ENCODE results near the gene HMGXB3. TPM values are rescaled to one million over a fixed set of nuclear protein-coding genes. Genes with fewer than 3 reads are reported as not detected.

The HMGXB3 gene
- total RNA-seq, 2 experiments from 2014 or later, result 35.1 to 44.0 TPM

DNA sequence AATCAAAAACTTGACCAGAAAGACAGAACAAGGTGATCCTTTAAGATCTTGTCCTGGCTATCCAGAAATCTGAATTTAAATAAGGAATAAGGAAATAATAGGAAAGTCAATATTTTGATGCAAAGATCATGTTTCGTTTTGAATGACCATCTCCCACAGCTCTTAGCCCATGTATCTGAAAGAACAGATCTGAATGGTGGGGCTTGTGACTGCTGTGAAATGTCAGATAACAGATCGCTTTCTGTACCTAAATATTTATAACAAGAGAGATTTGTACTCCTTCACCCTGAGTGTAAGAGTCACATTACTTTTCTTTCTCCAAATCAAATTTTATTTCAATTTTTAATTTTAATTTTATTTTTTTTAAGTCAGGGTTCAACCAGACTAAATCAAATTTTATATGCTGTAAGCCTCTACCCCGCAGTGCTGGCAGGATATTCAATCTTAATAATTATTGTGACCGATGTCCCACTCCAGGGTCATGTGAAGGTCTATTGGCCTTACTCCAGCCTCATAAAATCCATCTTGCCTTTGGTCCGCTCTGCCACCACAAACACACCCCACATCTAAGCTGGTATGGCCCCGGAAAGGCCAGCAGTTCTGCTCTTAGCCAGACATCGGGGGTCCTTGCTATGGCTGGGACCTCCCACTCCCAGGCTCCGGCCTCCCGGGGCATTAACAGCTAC lies 47.0 kb upstream of the HMGXB3 start:
- TF ChIP-seq, protein P1, sequence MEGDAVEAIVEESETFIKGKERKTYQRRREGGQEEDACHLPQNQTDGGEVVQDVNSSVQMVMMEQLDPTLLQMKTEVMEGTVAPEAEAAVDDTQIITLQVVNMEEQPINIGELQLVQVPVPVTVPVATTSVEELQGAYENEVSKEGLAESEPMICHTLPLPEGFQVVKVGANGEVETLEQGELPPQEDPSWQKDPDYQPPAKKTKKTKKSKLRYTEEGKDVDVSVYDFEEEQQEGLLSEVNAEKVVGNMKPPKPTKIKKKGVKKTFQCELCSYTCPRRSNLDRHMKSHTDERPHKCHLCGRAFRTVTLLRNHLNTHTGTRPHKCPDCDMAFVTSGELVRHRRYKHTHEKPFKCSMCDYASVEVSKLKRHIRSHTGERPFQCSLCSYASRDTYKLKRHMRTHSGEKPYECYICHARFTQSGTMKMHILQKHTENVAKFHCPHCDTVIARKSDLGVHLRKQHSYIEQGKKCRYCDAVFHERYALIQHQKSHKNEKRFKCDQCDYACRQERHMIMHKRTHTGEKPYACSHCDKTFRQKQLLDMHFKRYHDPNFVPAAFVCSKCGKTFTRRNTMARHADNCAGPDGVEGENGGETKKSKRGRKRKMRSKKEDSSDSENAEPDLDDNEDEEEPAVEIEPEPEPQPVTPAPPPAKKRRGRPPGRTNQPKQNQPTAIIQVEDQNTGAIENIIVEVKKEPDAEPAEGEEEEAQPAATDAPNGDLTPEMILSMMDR (conservative IDR thresholded peaks at IDR 0.05; ENCODE audit: low read length), result no peak
- no peak for TF ChIP-seq EZH2phosphoT487 (IDR thresholded peaks at IDR 0.05; ENCODE audit: borderline replicate concordance, low read depth, low read length)
- Histone ChIP-seq H3K79me2 (ENCODE audit: insufficient read depth, low read depth, low read length) (no peaks in the 10 kb centered on the region), H3K4me3 (ENCODE audit: low read depth, low read length, poor library complexity, severe bottlenecking) (no peak overlapping the region), H2AFZ (ENCODE audit: low read length) (no peak overlapping the region), H3K4me1 (ENCODE audit: insufficient read depth, low read length, poor library complexity, severe bottlenecking) (no peaks in the 10 kb centered on the region), H3K9me3 (ENCODE audit: low read length) (no peaks in the 10 kb centered on the region), H4K20me1 (ENCODE audit: insufficient read depth, low read length) (no peaks in the 10 kb centered on the region), H3K9me2 (ENCODE audit: insufficient read depth, low read length) (no peaks in the 10 kb centered on the region), H3K36me3 (ENCODE audit: insufficient read depth, low read length) (no peaks in the 10 kb centered on the region), H3K27ac (ENCODE audit: low read depth, low read length, poor library complexity, severe bottlenecking) (no peak overlapping the region), H3K4me2 (ENCODE audit: low read length) (no peak overlapping the region)
- ChIA-PET POLR2A (no interaction called here), CTCF (ENCODE audit: unreplicated experiment) (no interaction called here)
- BruUV-seq (replicated peaks), result no TSS peak
- intact Hi-C loops (cut with micrococcal nuclease; ENCODE audit: unreplicated experiment), result no loop called here
- no peak for DNase-seq (ENCODE audit: low spot score)

DNA sequence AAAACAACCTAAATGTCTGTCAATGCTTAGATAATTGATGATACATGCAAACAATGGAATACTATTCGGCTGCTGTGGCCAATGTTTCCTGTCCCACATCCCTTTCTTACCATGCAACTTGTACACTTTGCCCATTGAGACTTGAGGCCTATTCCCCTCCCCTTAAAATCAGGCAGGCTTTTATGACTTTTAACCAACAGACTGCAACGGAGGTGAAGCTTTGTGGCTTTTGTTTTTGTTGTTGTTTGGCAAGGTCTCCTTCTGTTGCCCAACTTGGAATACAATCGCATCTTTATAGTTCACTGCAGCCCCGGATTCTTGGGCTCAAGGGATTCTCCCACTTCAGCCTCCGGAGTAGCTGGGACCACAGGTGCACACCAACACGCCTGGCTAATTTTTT lies 45.7 kb upstream of the HMGXB3 start:
- DNase-seq (ENCODE audit: low spot score), result no peak
- no peaks in the 10 kb centered on the region for H3K9me2 ChIP-seq (ENCODE audit: insufficient read depth, low read length)
- BruUV-seq (replicated peaks), result no TSS peak
- no peak overlapping the region for H3K4me2 ChIP-seq (ENCODE audit: low read length)
- no peak overlapping the region for H2AFZ ChIP-seq (ENCODE audit: low read length)
- H3K79me2 ChIP-seq (ENCODE audit: insufficient read depth, low read depth, low read length), result no peaks in the 10 kb centered on the region
- no peaks in the 10 kb centered on the region for H4K20me1 ChIP-seq (ENCODE audit: insufficient read depth, low read length)
- H3K36me3 ChIP-seq (ENCODE audit: insufficient read depth, low read length), result no peaks in the 10 kb centered on the region
- TF ChIP-seq, protein P1 (conservative IDR thresholded peaks at IDR 0.05; ENCODE audit: low read length), result no peak
- no peak for TF ChIP-seq EZH2phosphoT487 (IDR thresholded peaks at IDR 0.05; ENCODE audit: borderline replicate concordance, low read depth, low read length)
- ChIA-PET CTCF (ENCODE audit: unreplicated experiment) (no interaction called here), POLR2A (no interaction called here)
- H3K9me3 ChIP-seq (ENCODE audit: low read length), result no peaks in the 10 kb centered on the region
- no peak overlapping the region for H3K4me3 ChIP-seq (ENCODE audit: low read depth, low read length, poor library complexity, severe bottlenecking)
- no peak overlapping the region for H3K27ac ChIP-seq (ENCODE audit: low read depth, low read length, poor library complexity, severe bottlenecking)
- intact Hi-C loops (cut with micrococcal nuclease; ENCODE audit: unreplicated experiment), result no loop called here
- H3K4me1 ChIP-seq (ENCODE audit: insufficient read depth, low read length, poor library complexity, severe bottlenecking), result peaks cover 3% of the 10 kb centered on the region

DNA sequence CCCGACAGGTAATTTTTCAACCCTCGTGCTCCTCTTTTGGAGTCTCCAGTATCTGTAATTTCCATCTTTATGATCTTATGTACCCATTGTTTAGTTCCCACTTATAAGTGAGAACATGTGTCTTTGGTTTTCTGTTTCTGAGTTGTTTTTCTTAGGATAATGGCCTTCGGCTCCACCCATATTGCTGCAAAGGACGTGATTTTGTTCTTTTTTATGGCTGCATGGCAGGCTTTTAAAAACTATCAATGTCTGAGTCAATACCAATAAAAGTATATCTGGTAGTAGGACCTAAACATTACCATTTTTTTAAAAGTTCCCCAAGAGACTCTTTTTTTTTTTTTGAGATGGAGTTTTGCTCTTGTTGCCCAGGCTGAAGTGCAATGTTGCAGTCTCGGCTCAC lies 43.9 kb upstream of the HMGXB3 start:
- ChIA-PET CTCF (ENCODE audit: unreplicated experiment) (interaction anchor here (0.6 kb wide), 1 partner anchor 366 kb away, joined by 3 read pairs; no protein-coding TSS in a partner anchor), POLR2A (no interaction called here)
- Histone ChIP-seq H3K9me3 (ENCODE audit: low read length) (no peaks in the 10 kb centered on the region), H3K4me2 (ENCODE audit: low read length) (no peak overlapping the region), H3K4me3 (ENCODE audit: low read depth, low read length, poor library complexity, severe bottlenecking) (no peak overlapping the region), H3K36me3 (ENCODE audit: insufficient read depth, low read length) (no peaks in the 10 kb centered on the region), H3K4me1 (ENCODE audit: insufficient read depth, low read length, poor library complexity, severe bottlenecking) (peaks cover 9% of the 10 kb centered on the region), H3K27ac (ENCODE audit: low read depth, low read length, poor library complexity, severe bottlenecking) (no peak overlapping the region), H2AFZ (ENCODE audit: low read length) (no peak overlapping the region), H3K9me2 (ENCODE audit: insufficient read depth, low read length) (no peaks in the 10 kb centered on the region), H3K79me2 (ENCODE audit: insufficient read depth, low read depth, low read length) (no peaks in the 10 kb centered on the region), H4K20me1 (ENCODE audit: insufficient read depth, low read length) (no peaks in the 10 kb centered on the region)
- BruUV-seq (replicated peaks), result no TSS peak
- intact Hi-C loops (cut with micrococcal nuclease; ENCODE audit: unreplicated experiment), result no loop called here
- DNase-seq (ENCODE audit: low spot score), result no peak
- no peak for TF ChIP-seq EZH2phosphoT487 (IDR thresholded peaks at IDR 0.05; ENCODE audit: borderline replicate concordance, low read depth, low read length)
- TF ChIP-seq, protein P1 (conservative IDR thresholded peaks at IDR 0.05; ENCODE audit: low read length), result no peak
